ENCODE data around the gene MOV10.

- TF ChIP-seq EZH2 (IDR thresholded peaks at IDR 0.05; ENCODE audit: borderline replicate concordance, insufficient read depth, low read depth, low read length, poor library complexity, severe bottlenecking): no peak
- TF ChIP-seq CTCF (IDR thresholded peaks at IDR 0.05): no peak
Observed at GRCh38 chr1:112706505-112707220, 32.2 kb downstream of the MOV10 start, which contains the start of gene RHOC.
